CD14-positive monocyte (primary cell): ENCODE results near the gene RAI1. TPM values are rescaled to one million over a fixed set of nuclear protein-coding genes. Genes with fewer than 3 reads are reported as not detected.

ENCODE experiments used
- DNase-seq, 3 donors: peaks; one replicate each; pipeline ENCODE4 v3.0.0-alpha.2; 2011 to 2022
- H2AFZ ChIP-seq: 2 replicates; pipeline ENCODE4 v1.6.0; 2012; ENCODE audit warnings: mild to moderate bottlenecking, low read depth, low read length, inconsistent platforms; ENCODE audit not compliant: insufficient read depth, poor library complexity, severe bottlenecking
- H3K27ac ChIP-seq, 2 donors: 1 replicate in 1 of 2; 2 replicates in 1 of 2; pipeline ENCODE4 v1.5.1; 2012 to 2013; ENCODE audit warnings: low read length in 2 of 2, control low read depth in 1 of 2, inconsistent platforms in 1 of 2, low read depth in 1 of 2, mild to moderate bottlenecking in 1 of 2
- H3K27me3 ChIP-seq, 2 donors: one replicate each; pipeline versions ENCODE4 v1.6.0 to v1.6.1; 2011 to 2013; ENCODE audit warnings: low read length in 2 of 2; ENCODE audit not compliant: control insufficient read depth in 2 of 2, insufficient read depth in 2 of 2
- H3K36me3 ChIP-seq, 2 donors: replicated peaks in 1 of 2; 1 replicate in 1 of 2; 2 replicates in 1 of 2; pipeline versions ENCODE4 v1.5.1 to v1.6.1; 2012 to 2013; ENCODE audit warnings: low read length in 2 of 2, control low read depth in 1 of 2, inconsistent platforms in 1 of 2, mild to moderate bottlenecking in 1 of 2; ENCODE audit not compliant: insufficient read depth in 2 of 2, control insufficient read depth in 1 of 2
- H3K4me1 ChIP-seq, 2 donors: 1 replicate in 1 of 2; 2 replicates in 1 of 2; pipeline versions ENCODE4 v1.5.1 to v1.6.1; 2012 to 2013; ENCODE audit warnings: low read length in 2 of 2, control low read depth in 1 of 2, inconsistent platforms in 1 of 2, mild to moderate bottlenecking in 1 of 2, moderate library complexity in 1 of 2; ENCODE audit not compliant: insufficient read depth in 2 of 2, control insufficient read depth in 1 of 2
- H3K4me2 ChIP-seq: replicated peaks from 2 replicates; pipeline ENCODE3; 2012; ENCODE audit warnings: low read length, moderate library complexity, mild to moderate bottlenecking; ENCODE audit not compliant: poor library complexity, severe bottlenecking; ENCODE audit errors: extremely low read depth
- H3K4me3 ChIP-seq, 3 experiments: fragments of 200-600 bp in 1 of 3; sonication (generic) in 1 of 3; replicated peaks in 1 of 3; 1 replicate in 2 of 3; 2 replicates in 1 of 3; pipeline ENCODE4 v1.5.1; 2011 to 2013; ENCODE audit warnings: low read length in 3 of 3, mild to moderate bottlenecking in 3 of 3, control low read depth in 2 of 3, low read depth in 2 of 3, inconsistent platforms in 1 of 3, moderate library complexity in 1 of 3
- H3K79me2 ChIP-seq: 2 replicates; pipeline ENCODE4 v1.6.0; 2012; ENCODE audit warnings: mild to moderate bottlenecking, control low read depth, inconsistent platforms, low read length, moderate library complexity; ENCODE audit not compliant: insufficient read depth
- H3K9ac ChIP-seq: 2 replicates; pipeline ENCODE4 v1.6.0; 2017; ENCODE audit warnings: low read length, mild to moderate bottlenecking; ENCODE audit not compliant: insufficient read depth, poor library complexity, severe bottlenecking
- H3K9me3 ChIP-seq, 2 donors: replicated peaks in 1 of 2; 1 replicate in 1 of 2; 2 replicates in 1 of 2; pipeline versions ENCODE4 v1.5.1 to v1.6.1; 2012 to 2013; ENCODE audit warnings: low read length in 2 of 2, control low read depth in 1 of 2; ENCODE audit not compliant: control insufficient read depth in 1 of 2, insufficient read depth in 1 of 2
- H4K20me1 ChIP-seq: 2 replicates; pipeline ENCODE4 v1.6.0; 2012; ENCODE audit warnings: mild to moderate bottlenecking, low read length, control low read depth, moderate library complexity; ENCODE audit not compliant: insufficient read depth
- H3K27ac Mint-ChIP-seq, 7 donors: one replicate each; pipeline ENCODE4 v1.8.0; 2020; ENCODE audit warnings: mild to moderate bottlenecking in 7 of 7, mixed read lengths in 7 of 7, moderate library complexity in 6 of 7, inconsistent platforms in 2 of 7
- H3K27me3 Mint-ChIP-seq, 3 donors: one replicate each; pipeline ENCODE4 v1.8.0; 2021 to 2022; ENCODE audit warnings: low read depth in 3 of 3, mild to moderate bottlenecking in 3 of 3, mixed read lengths in 3 of 3, moderate library complexity in 3 of 3, inconsistent platforms in 1 of 3
- H3K36me3 Mint-ChIP-seq, 2 donors: one replicate each; pipeline ENCODE4 v1.8.0; 2020; ENCODE audit warnings: mixed read lengths in 2 of 2, inconsistent platforms in 1 of 2, mild to moderate bottlenecking in 1 of 2
- H3K4me1 Mint-ChIP-seq: one replicate; pipeline ENCODE4 v1.8.0; 2020; ENCODE audit warnings: mild to moderate bottlenecking, mixed read lengths
- H3K4me3 Mint-ChIP-seq, 2 donors: one replicate each; pipeline ENCODE4 v1.8.0; 2020; ENCODE audit warnings: mild to moderate bottlenecking in 2 of 2, mixed read lengths in 2 of 2, moderate library complexity in 1 of 2
- H3K9me3 Mint-ChIP-seq, 7 donors: one replicate each; pipeline ENCODE4 v1.8.0; 2020 to 2022; ENCODE audit warnings: mixed read lengths in 7 of 7, mild to moderate bottlenecking in 6 of 7, moderate library complexity in 6 of 7, inconsistent platforms in 2 of 7
- WGBS: methylation state at CpG from one replicate; pipeline ENCODE4 v1.1.5; 2013; ENCODE audit warnings: missing lambda C conversion rate; ENCODE audit not compliant: insufficient coverage; 5-methylcytosine and 5-hydroxymethylcytosine counted together
- intact Hi-C, 2 donors: fragments of 100-400 bp; cut with micrococcal nuclease; formaldehyde crosslinking; loops; one replicate each; pipeline versions ENCODE4 v1.15.0 to v1.15.1; 2023
- polyA plus RNA-seq, 3 donors: library from polyadenylated mRNA; depleted of rRNA in 1 of 3; unstranded in 2 of 3; stranded (reverse) in 1 of 3; fragments of 300-500 nt in 2 of 3; fragments of >200 nt in 1 of 3; fragmentation: Illumina TruSeq in 2 of 3; gene quantifications; 1 replicate in 2 of 3; 2 replicates in 1 of 3; pipeline ENCODE4 v1.2.3, GENCODE V29; 2012 to 2021
- TF ChIP-seq, protein P1 (sequence below): fragments of 200-600 bp; IDR thresholded peaks from one replicate; pipeline ENCODE4 v1.8.0; 2022; ENCODE audit warnings: antibody characterized with exemption, mild to moderate bottlenecking

RAI1 gene
- polyA plus RNA-seq, 3 donors, result 0.89 to 4.4 (median 1.5) TPM

GRCh38 chr17:17778308-17779014 is 97.2 kb downstream of the RAI1 start:
- intact Hi-C loops, result no loop called here

GRCh38 chr17:17779015-17779611 is 97.9 kb downstream of the RAI1 start:
- Histone ChIP-seq H3K9me3 (no peaks in the 10 kb centered on the region), H3K36me3 (no peaks in the 10 kb centered on the region), H2AFZ (no peak overlapping the region), H3K4me2 (no peak overlapping the region), H3K4me1 (peaks cover 18 to 35% of the 10 kb centered on the region in 2 donors), H3K4me3 (no peak overlapping the region), H3K79me2 (no peaks in the 10 kb centered on the region), H3K27ac (no peak overlapping the region), H3K9ac (no peak overlapping the region), H3K27me3 (peaks cover 25 to 32% of the 10 kb centered on the region in 2 donors), H4K20me1 (peaks cover 96% of the 10 kb centered on the region)
- TF ChIP-seq, protein P1, sequence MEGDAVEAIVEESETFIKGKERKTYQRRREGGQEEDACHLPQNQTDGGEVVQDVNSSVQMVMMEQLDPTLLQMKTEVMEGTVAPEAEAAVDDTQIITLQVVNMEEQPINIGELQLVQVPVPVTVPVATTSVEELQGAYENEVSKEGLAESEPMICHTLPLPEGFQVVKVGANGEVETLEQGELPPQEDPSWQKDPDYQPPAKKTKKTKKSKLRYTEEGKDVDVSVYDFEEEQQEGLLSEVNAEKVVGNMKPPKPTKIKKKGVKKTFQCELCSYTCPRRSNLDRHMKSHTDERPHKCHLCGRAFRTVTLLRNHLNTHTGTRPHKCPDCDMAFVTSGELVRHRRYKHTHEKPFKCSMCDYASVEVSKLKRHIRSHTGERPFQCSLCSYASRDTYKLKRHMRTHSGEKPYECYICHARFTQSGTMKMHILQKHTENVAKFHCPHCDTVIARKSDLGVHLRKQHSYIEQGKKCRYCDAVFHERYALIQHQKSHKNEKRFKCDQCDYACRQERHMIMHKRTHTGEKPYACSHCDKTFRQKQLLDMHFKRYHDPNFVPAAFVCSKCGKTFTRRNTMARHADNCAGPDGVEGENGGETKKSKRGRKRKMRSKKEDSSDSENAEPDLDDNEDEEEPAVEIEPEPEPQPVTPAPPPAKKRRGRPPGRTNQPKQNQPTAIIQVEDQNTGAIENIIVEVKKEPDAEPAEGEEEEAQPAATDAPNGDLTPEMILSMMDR, result no peak
- no peak for DNase-seq
- H3K36me3 Mint-ChIP-seq, result peaks cover 4 to 5% of the 10 kb centered on the region in 2 donors
- H3K27ac Mint-ChIP-seq, result no peak overlapping the region
- H3K27me3 Mint-ChIP-seq, result peaks cover 34 to 46% (median 38%) of the 10 kb centered on the region in 3 donors
- peaks cover 0 to 7% (median 4%) of the 10 kb centered on the region in 7 donors for H3K9me3 Mint-ChIP-seq
- peaks cover 20% of the 10 kb centered on the region for H3K4me1 Mint-ChIP-seq
- intact Hi-C loops, result no loop called here
- no peak overlapping the region for H3K4me3 Mint-ChIP-seq
- 88% methylated on average over 14 of the region's 16 CpGs for WGBS

More at GRCh38 chr17:17778308-17779014, 97.2 kb downstream of the RAI1 start:
- Histone ChIP-seq H3K79me2 (no peaks in the 10 kb centered on the region), H3K9me3 (no peaks in the 10 kb centered on the region), H2AFZ (no peak overlapping the region), H3K27me3 (peaks cover 19 to 26% of the 10 kb centered on the region in 2 donors), H3K27ac (no peak overlapping the region), H3K4me3 (no peak overlapping the region), H3K4me2 (no peak overlapping the region), H3K36me3 (no peaks in the 10 kb centered on the region), H4K20me1 (peaks cover 94% of the 10 kb centered on the region), H3K4me1 (peaks cover 16 to 29% of the 10 kb centered on the region in 2 donors), H3K9ac (no peak overlapping the region)
- TF ChIP-seq, protein P1, result no peak
- Mint-ChIP-seq H3K4me1 (peaks cover 17% of the 10 kb centered on the region), H3K27ac (no peak overlapping the region), H3K36me3 (peaks cover 5 to 6% of the 10 kb centered on the region in 2 donors), H3K4me3 (no peak overlapping the region), H3K9me3 (peaks cover 0 to 7% (median 3%) of the 10 kb centered on the region in 7 donors), H3K27me3 (peaks cover 29 to 39% (median 32%) of the 10 kb centered on the region in 3 donors)
- no peak for DNase-seq
- WGBS, result 95% methylated on average over 4 of the region's 8 CpGs
